Central memory CD4-positive, alpha-beta T cell (primary cell): ENCODE results near the gene PCARE.

Experiments
- DNase-seq: peaks from one replicate; pipeline ENCODE4 v3.0.0; 2022

PCARE gene

DNA sequence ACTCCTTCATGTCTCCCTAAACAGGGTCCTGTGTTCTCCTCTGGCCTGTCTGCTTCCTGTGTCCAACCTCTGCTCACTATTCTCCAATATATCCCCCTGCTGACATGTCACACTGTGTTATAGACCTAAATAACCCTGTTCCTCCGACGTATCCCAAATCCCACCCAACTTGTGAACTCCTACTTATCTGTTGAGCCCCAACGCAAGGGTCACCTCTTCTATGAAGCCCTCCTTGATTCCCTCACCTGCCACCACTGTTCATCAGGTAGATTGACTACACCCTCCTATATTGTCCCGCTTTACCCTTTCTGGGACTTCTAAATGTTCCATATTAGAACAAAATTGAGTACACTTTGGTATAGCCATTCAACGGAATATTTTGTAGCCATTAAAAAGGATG is 42.1 kb downstream of the PCARE start:
- DNase-seq = no peak

GRCh38 chr2:29031046-29031445 is 43.3 kb downstream of the PCARE start:
- no peak for DNase-seq

- DNase-seq = no peak
Measured at GRCh38 chr2:29025711-29026110, 48.6 kb downstream of the PCARE start.

DNA sequence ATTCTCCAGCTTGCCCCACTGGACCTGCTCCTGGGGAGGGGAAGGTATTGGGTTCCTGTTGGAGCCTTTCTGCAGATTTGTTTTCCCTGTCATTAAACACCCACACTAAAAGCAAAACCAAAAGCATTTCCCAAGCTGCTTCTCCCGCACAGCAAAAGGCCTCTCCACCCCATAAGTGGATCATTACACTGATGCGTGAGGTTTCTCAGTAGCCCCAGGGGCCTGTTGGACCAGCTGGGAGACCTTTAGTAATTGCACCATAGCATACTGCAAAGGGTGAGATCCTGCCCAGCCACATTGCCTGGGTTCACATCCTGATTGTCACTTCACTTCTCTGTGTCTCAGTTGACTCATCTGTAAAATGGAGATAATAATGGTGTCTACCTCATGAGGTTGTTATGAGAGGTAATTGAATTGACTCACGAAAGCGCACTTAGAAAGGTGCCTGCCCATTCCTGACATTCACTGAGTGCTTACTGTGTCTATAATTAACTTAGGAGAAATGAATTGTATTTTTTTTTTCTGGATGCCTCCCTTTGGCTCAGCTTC is 49.4 kb downstream of the PCARE start:
- DNase-seq = no peak

DNA sequence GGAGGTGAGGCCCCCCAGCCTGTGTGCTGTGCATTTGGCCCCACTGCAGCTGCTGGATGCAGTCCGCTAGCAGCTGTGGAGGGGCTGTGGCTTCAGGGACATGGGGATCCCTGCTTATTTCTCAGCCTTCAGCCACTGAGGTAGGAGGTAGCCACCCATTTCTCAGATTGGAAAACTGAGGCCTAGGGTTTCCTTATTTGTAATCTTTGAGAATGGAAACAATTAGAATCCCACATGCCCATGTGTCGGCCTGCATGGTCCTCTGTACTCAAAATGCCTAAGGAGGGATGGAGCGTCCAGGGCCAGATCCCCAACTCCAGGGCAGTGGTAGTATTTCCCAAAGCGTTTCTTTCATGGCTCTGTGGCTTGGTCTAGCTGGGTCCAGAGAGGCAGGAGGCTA is 51.1 kb downstream of the PCARE start:
- DNase-seq = no peak

DNA sequence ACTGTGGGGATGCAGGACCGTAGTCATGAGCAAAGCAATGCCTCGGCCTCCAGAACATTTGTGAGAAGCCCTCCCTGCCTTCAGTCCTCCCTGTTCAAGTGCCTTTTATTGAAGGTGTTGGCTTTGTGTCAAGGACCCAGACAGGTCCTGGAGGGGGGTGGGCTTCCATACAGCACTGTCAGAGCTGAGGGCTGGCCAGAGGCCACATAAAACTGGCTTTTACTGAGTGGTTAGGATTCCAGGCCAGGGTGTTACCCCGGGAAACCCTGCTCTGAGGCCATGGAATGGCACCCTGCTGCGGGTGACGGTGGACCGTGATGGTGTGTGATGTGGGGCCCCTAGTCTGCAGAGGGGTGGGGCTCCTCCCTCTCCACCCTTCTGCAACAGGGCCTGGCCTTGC is 51.6 kb downstream of the PCARE start:
- no peak for DNase-seq

- no peak for DNase-seq
Measured at GRCh38 chr2:29021886-29022285, 52.4 kb downstream of the PCARE start.

DNA sequence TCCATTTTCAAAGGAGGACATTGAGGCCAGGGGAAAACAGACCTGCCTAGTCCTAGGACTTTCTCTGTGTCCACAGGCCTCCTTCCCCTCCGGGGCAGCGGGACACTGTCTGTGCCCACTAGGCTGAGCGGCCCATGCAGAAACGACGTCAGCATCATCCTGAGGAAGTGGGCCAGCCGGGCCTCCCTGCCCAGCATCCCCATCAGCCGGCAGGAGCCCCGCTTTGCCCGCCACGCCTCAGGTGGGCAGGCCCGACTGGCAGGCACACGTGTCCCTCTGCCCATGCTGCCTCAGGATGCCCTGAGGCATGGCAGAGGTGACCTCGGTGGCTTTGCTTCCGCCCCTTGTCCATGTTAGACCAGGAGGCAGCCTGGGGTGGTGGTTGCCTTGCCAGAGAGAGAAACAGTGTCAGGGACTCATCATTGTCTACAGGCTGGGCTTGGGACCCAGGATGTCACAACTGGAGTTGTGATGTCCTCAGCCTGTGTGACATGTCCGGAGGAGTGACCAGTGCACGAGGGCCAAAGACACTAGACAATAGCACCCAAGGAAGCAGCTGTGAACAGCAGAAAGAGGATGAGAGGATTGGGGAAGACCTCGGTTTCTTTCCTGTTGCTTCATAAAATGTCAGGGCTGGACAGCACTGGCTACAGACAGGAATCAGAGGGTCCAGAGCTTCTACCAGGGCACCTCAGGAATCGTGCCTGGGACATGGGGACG is 56.4 kb downstream of the PCARE start:
- DNase-seq = no peak

- DNase-seq = no peak
Measured at GRCh38 chr2:29016504-29016903, 57.8 kb downstream of the PCARE start.

- DNase-seq = no peak
Measured at GRCh38 chr2:29015701-29016470, 58.4 kb downstream of the PCARE start.

DNA sequence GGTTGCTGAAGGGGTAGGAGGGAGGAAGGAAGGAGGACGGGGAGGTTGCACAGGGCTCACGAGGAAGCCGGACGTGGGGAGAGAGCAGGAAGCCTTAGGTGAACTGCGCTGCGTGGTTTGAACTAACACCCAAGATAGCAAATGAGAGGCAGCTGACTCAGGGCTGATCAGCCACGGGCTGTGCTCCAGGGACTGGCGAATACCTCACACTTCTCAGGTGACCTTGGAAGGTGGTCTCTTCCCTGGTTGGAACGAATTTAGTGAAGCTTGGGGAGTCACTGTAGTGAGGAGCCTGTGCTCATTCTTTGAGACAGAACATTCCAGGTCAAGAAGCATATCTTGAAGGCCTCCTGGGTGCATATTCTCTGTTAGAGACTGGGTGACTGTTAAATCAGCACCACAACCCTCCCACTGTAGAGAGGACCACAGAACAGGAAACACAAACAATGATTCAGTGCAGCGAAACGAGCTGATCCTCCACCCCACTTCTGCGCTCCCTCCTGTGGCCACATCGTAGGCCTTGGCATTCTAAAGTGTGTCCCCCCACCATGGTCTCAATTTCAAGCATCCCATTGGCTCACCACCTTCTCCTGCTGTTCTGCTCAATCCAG is 59.4 kb downstream of the PCARE start:
- DNase-seq = peak; percentile 76

DNA sequence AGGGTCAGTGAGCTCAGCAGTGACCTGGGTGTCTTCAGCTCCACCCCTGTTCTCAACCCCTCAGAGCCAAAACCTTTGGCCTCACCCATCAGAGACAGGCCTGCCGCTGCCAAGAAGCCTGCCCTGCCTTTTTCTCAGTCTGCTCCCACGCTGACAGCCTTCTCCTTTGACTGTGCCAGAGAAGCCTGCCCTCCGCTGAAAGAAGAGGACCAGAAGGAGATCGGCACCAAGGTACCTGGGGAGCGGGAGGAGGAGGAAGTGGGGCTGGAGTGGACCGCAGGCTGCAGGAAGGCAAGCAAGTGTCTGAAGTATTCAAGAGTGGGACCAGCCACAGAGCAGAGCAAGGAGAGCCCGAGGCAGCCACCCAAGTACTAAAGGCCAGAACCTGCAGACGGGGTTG is 60.0 kb downstream of the PCARE start:
- DNase-seq = no peak

DNA sequence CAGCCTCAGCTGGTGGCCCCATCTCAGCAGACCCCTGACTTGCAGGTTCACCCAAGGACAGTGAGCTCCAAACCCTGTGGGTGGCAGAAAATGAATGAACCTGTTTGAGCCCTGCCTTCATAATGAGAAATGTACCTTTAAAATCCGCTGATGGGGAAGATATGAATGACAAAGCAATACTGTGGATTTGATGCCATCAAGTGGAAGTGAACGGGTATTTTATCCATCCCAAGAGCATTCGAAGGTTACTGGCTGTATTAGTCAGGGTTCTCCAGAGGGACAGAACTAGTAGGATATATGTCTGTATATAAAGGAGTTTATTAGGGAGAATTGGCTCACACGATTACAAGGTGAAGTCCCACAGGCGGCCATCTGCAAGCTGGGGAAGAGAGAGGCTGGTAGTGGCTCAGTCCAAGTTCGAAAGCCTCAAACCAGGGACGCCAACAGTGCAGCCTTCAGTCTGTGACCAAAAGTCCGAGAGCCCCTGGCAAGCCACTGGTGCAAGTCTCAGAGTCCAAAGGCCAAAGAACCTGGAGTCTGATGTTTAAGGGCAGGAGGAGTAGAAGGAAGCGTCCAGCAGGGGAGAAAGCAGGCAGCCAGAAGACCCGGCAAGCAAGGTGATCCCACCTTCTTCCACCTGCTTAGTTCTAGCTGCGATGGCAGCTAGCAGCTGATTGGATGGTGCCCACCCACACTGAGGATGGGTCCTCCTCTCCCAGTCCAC is 61.1 kb downstream of the PCARE start:
- no peak for DNase-seq

- DNase-seq = peak; percentile 40
Measured at GRCh38 chr2:29012211-29012681, 62.1 kb downstream of the PCARE start.
